Suppressor macrophage treated with lipopolysaccharide for 1 hour (primary cell): ENCODE data around the gene GGA1.

Experiments
- DNase-seq, 3 donors: peaks; one replicate each; pipeline ENCODE4 v3.0.0-alpha.2; 2020 to 2022

Gene GGA1

GRCh38 chr22:37608477-37609239 lies at the start of gene GGA1:
Gene GGA1 (plus strand): TSS chr22:37608834. CDS start chr22:37608861, 27 bp downstream.
- DNase-seq, result peak; percentile 99 to 100 (median 99)

GRCh38 chr22:37559521-37559900 lies 49.1 kb upstream of the GGA1 start:
- DNase-seq, result no peak

GRCh38 chr22:37559901-37560607 lies 48.6 kb upstream of the GGA1 start, which contains the start of gene CDC42EP1:
Gene CDC42EP1 (plus strand): TSS chr22:37560480. CDS start chr22:37566350, 5,870 bp downstream.
- DNase-seq, result peak in 2 of 3 donors; percentile 29 to 65

GRCh38 chr22:37560608-37561211 lies 47.9 kb upstream of the GGA1 start:
- peak in 2 of 3 donors; percentile 33 to 65 for DNase-seq

GRCh38 chr22:37561212-37562048 lies 47.2 kb upstream of the GGA1 start:
- peak; percentile 85 to 93 (median 90) for DNase-seq

- DNase-seq, result no peak
Observed at GRCh38 chr22:37562049-37562875, 46.4 kb upstream of the GGA1 start.

GRCh38 chr22:37563153-37564081 lies 45.2 kb upstream of the GGA1 start:
- DNase-seq, result peak; percentile 73 to 90 (median 82)

- no peak for DNase-seq
Observed at GRCh38 chr22:37564111-37564711, 44.4 kb upstream of the GGA1 start.

GRCh38 chr22:37565830-37566229 lies 42.8 kb upstream of the GGA1 start:
- no peak for DNase-seq

GRCh38 chr22:37566329-37566837 lies 42.3 kb upstream of the GGA1 start:
- DNase-seq, result peak; percentile 90 to 94 (median 92)

- peak; percentile 75 to 89 (median 78) for DNase-seq
Observed at GRCh38 chr22:37566903-37567798, 41.5 kb upstream of the GGA1 start.

- DNase-seq, result no peak
Observed at GRCh38 chr22:37568012-37568411, 40.6 kb upstream of the GGA1 start.

GRCh38 chr22:37568448-37569008 lies 40.1 kb upstream of the GGA1 start:
- DNase-seq, result no peak

- DNase-seq, result no peak
Observed at GRCh38 chr22:37569009-37569920, 39.4 kb upstream of the GGA1 start.

GRCh38 chr22:37569921-37570660 lies 38.5 kb upstream of the GGA1 start:
- DNase-seq, result no peak

GRCh38 chr22:37570661-37570976 lies 38.0 kb upstream of the GGA1 start:
- no peak for DNase-seq
